Glutamatergic neuron (in vitro differentiated cells): ENCODE measurements around the gene BTF3L4. TPM values are rescaled to one million over a fixed set of nuclear protein-coding genes. Genes with fewer than 3 reads are reported as not detected.

Source experiments
- DNase-seq: peaks from one replicate; pipeline ENCODE4 v3.0.0; 2022
- H3K27ac Mint-ChIP-seq: one replicate; pipeline ENCODE4 v1.8.0; 2020; ENCODE audit warnings: mild to moderate bottlenecking, mixed read lengths, inconsistent platforms; ENCODE audit not compliant: unreplicated experiment
- H3K27me3 Mint-ChIP-seq: one replicate; pipeline ENCODE4 v1.8.0; 2020; ENCODE audit warnings: mild to moderate bottlenecking, moderate library complexity, mixed read lengths, inconsistent platforms; ENCODE audit not compliant: unreplicated experiment
- H3K36me3 Mint-ChIP-seq: one replicate; pipeline ENCODE4 v1.8.0; 2020; ENCODE audit warnings: mild to moderate bottlenecking, mixed read lengths, inconsistent platforms; ENCODE audit not compliant: unreplicated experiment
- H3K4me1 Mint-ChIP-seq: one replicate; pipeline ENCODE4 v1.8.0; 2020; ENCODE audit warnings: mild to moderate bottlenecking, low read depth, mixed read lengths, inconsistent platforms; ENCODE audit not compliant: unreplicated experiment
- H3K4me3 Mint-ChIP-seq: one replicate; pipeline ENCODE4 v1.8.0; 2020; ENCODE audit warnings: mild to moderate bottlenecking, mixed read lengths, inconsistent platforms; ENCODE audit not compliant: unreplicated experiment
- H3K9me3 Mint-ChIP-seq: one replicate; pipeline ENCODE4 v1.8.0; 2020; ENCODE audit warnings: mild to moderate bottlenecking, moderate library complexity, mixed read lengths, inconsistent platforms; ENCODE audit not compliant: unreplicated experiment
- total RNA-seq: library from RNA; stranded (reverse); fragmentation: NEBNext Ultra II Directional; extraction: Animal tissue kit (Norgen Biotek cat#: 25700); gene quantifications from one replicate; pipeline ENCODE4 v1.2.1, GENCODE V29; 2021; ENCODE audit not compliant: unreplicated experiment
- TF ChIP-seq, protein P1 (sequence below): fragments of 200-600 bp; sonication (generic); IDR thresholded peaks from one replicate; pipeline ENCODE4 v1.5.0; 2021; ENCODE audit not compliant: partially characterized antibody, unreplicated experiment

Gene BTF3L4
- total RNA-seq, 1 donor from 2014 or later = 90.5 TPM

- Mint-ChIP-seq H3K27me3 (peaks cover 6% of the 10 kb centered on the region), H3K4me1 (peaks cover 16% of the 10 kb centered on the region), H3K9me3 (peaks cover 17% of the 10 kb centered on the region), H3K36me3 (no peaks in the 10 kb centered on the region), H3K27ac (peak within 1 kb of the TSS; percentile 100), H3K4me3 (peak within 1 kb of the TSS; percentile 95)
- peak; percentile 77 for DNase-seq
- TF ChIP-seq, protein P1, sequence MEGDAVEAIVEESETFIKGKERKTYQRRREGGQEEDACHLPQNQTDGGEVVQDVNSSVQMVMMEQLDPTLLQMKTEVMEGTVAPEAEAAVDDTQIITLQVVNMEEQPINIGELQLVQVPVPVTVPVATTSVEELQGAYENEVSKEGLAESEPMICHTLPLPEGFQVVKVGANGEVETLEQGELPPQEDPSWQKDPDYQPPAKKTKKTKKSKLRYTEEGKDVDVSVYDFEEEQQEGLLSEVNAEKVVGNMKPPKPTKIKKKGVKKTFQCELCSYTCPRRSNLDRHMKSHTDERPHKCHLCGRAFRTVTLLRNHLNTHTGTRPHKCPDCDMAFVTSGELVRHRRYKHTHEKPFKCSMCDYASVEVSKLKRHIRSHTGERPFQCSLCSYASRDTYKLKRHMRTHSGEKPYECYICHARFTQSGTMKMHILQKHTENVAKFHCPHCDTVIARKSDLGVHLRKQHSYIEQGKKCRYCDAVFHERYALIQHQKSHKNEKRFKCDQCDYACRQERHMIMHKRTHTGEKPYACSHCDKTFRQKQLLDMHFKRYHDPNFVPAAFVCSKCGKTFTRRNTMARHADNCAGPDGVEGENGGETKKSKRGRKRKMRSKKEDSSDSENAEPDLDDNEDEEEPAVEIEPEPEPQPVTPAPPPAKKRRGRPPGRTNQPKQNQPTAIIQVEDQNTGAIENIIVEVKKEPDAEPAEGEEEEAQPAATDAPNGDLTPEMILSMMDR = no peak
Observed at GRCh38 chr1:52055066-52055865, 829 bp upstream of the BTF3L4 start, which contains the start of gene TXNDC12. Gene TXNDC12, minus strand, starts transcription at chr1:52055191. Its CDS starts 95 bp downstream, at chr1:52055096.

- Mint-ChIP-seq H3K27me3 (peaks cover 6% of the 10 kb centered on the region), H3K27ac (peak overlapping the region; percentile 100)
- TF ChIP-seq, protein P1 = no peak
Observed at GRCh38 chr1:52055866-52056162, 281 bp upstream of the BTF3L4 start.

DNA sequence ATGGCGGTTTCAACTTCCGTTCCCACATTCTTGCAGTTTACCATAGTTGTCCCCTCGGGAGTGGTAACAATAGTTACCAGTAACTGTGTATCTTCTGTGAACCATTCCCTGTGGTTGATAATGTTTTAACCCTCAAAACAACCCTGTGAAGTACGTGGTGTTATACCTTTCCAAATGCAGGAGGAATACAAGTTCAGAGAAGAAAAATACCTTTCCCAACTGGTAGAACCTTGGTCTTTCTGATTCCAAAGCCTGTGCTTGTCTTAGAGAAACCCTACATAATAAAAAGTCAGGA is 789 bp downstream of the BTF3L4 start:
- Mint-ChIP-seq H3K4me1 (peaks cover 16% of the 10 kb centered on the region), H3K9me3 (peaks cover 17% of the 10 kb centered on the region), H3K27me3 (peaks cover 6% of the 10 kb centered on the region), H3K4me3 (peak overlapping the region; percentile 97), H3K27ac (peak overlapping the region; percentile 96), H3K36me3 (no peaks in the 10 kb centered on the region)
- TF ChIP-seq, protein P1 = no peak
- DNase-seq = no peak

More at GRCh38 chr1:52055866-52056162, 281 bp upstream of the BTF3L4 start:
- Mint-ChIP-seq H3K9me3 (peaks cover 17% of the 10 kb centered on the region), H3K4me3 (peak overlapping the region; percentile 95), H3K4me1 (peaks cover 16% of the 10 kb centered on the region), H3K36me3 (no peaks in the 10 kb centered on the region)
- no peak for DNase-seq

GRCh38 chr1:52057255-52057654 is 1.2 kb downstream of the BTF3L4 start:
- peak overlapping the region; percentile 96 for H3K27ac Mint-ChIP-seq
- H3K4me3 Mint-ChIP-seq = peak overlapping the region; percentile 97
- peaks cover 16% of the 10 kb centered on the region for H3K4me1 Mint-ChIP-seq
- H3K27me3 Mint-ChIP-seq = peaks cover 6% of the 10 kb centered on the region
- no peaks in the 10 kb centered on the region for H3K36me3 Mint-ChIP-seq
- H3K9me3 Mint-ChIP-seq = peaks cover 17% of the 10 kb centered on the region
- TF ChIP-seq, protein P1 = no peak
- DNase-seq = no peak

GRCh38 chr1:52057876-52058415 is 1.9 kb downstream of the BTF3L4 start:
- Mint-ChIP-seq H3K27me3 (peaks cover 9% of the 10 kb centered on the region), H3K4me3 (peak overlapping the region; percentile 97), H3K36me3 (no peaks in the 10 kb centered on the region), H3K27ac (peak overlapping the region; percentile 96), H3K4me1 (peaks cover 16% of the 10 kb centered on the region), H3K9me3 (peaks cover 17% of the 10 kb centered on the region)
- no peak for DNase-seq
- TF ChIP-seq, protein P1 = no peak
